Colonic mucosa (tissue), 4 donors: ENCODE results near the gene LARGE1. TPM values are rescaled to one million over a fixed set of nuclear protein-coding genes. Genes with fewer than 3 reads are reported as not detected.

Experiments used
- DNase-seq: peaks from one replicate; pipeline ENCODE4 v3.0.0-alpha.2; 2020
- H3K27ac ChIP-seq: fragments of 200-600 bp; one replicate; pipeline ENCODE4 v1.8.0; 2021
- H3K27me3 ChIP-seq: fragments of 200-600 bp; one replicate; pipeline ENCODE4 v1.8.0; 2021
- H3K36me3 ChIP-seq: fragments of 200-600 bp; one replicate; pipeline ENCODE4 v1.8.0; 2021
- H3K4me1 ChIP-seq: fragments of 200-600 bp; one replicate; pipeline ENCODE4 v1.8.0; 2021; ENCODE audit warnings: mild to moderate bottlenecking
- H3K4me3 ChIP-seq: fragments of 200-600 bp; one replicate; pipeline ENCODE4 v1.8.0; 2021
- H3K9ac ChIP-seq, 2 donors: one replicate each; pipeline ENCODE4 v1.7.0; 2013; ENCODE audit warnings: control low read depth in 2 of 2, low read depth in 2 of 2, low read length in 2 of 2
- H3K9me3 ChIP-seq: fragments of 200-600 bp; one replicate; pipeline ENCODE4 v1.8.0; 2021
- CTCF ChIP-seq: fragments of 200-600 bp; IDR thresholded peaks from one replicate; pipeline ENCODE4 v1.8.0; 2022; ENCODE audit warnings: antibody characterized with exemption, mild to moderate bottlenecking
- intact Hi-C: fragments of 100-400 bp; cut with DNase I; formaldehyde crosslinking; loops from one replicate; pipeline ENCODE4 v1.14.1; 2022
- total RNA-seq, 2 donors: library from RNA; stranded (reverse); fragmentation: NEBNext Ultra II Directional in 1 of 2; extraction: Animal tissue kit (Norgen Biotek cat#: 25700) in 1 of 2; gene quantifications; one replicate each; pipeline ENCODE4 v1.2.1, GENCODE V29; 2021
- donor health status: healthy.
- donor health status: DM: no; HTN: no; CAD: no.
- donor health status: DM: no; HTN: no; CAD: no.

LARGE1 gene
- total RNA-seq, 2 donors from 2014 or later, result 45.2 to 46.5 TPM

- Histone ChIP-seq H3K27ac (peak overlapping the region; percentile 72), H3K4me1 (peaks cover 10% of the 10 kb centered on the region), H3K9me3 (no peaks in the 10 kb centered on the region), H3K9ac (no peak overlapping the region), H3K27me3 (no peaks in the 10 kb centered on the region), H3K36me3 (no peaks in the 10 kb centered on the region), H3K4me3 (no peak overlapping the region)
- no peak for DNase-seq
- no peak for TF ChIP-seq CTCF
- intact Hi-C loops, result no loop called here
Observed at GRCh38 chr22:33866511-33866910, 53.8 kb downstream of the LARGE1 start.

- Histone ChIP-seq H3K4me3 (no peak overlapping the region), H3K36me3 (no peaks in the 10 kb centered on the region), H3K9ac (no peak overlapping the region), H3K27me3 (no peaks in the 10 kb centered on the region), H3K9me3 (no peaks in the 10 kb centered on the region), H3K27ac (no peak overlapping the region), H3K4me1 (peaks cover 10% of the 10 kb centered on the region)
- no peak for DNase-seq
- TF ChIP-seq CTCF, result no peak
- intact Hi-C loops, result no loop called here
Observed at GRCh38 chr22:33865996-33866395, 54.3 kb downstream of the LARGE1 start.

GRCh38 chr22:33865248-33865647, 55.0 kb downstream of the LARGE1 start:
- Histone ChIP-seq H3K27me3 (no peaks in the 10 kb centered on the region), H3K9me3 (no peaks in the 10 kb centered on the region), H3K27ac (no peak overlapping the region), H3K4me1 (peaks cover 10% of the 10 kb centered on the region), H3K4me3 (no peak overlapping the region), H3K9ac (no peak overlapping the region), H3K36me3 (no peaks in the 10 kb centered on the region)
- DNase-seq, result no peak
- no peak for TF ChIP-seq CTCF
- intact Hi-C loops, result no loop called here

- Histone ChIP-seq H3K9ac (no peak overlapping the region), H3K4me1 (peaks cover 10% of the 10 kb centered on the region)
Observed at GRCh38 chr22:33864723-33865130, 55.5 kb downstream of the LARGE1 start.

GRCh38 chr22:33861216-33861875, 58.9 kb downstream of the LARGE1 start:
- no peak overlapping the region for H3K4me3 ChIP-seq
- intact Hi-C loops, result no loop called here
- no peaks in the 10 kb centered on the region for H3K36me3 ChIP-seq
- no peak overlapping the region for H3K27ac ChIP-seq
- H3K9me3 ChIP-seq, result no peaks in the 10 kb centered on the region
- H3K4me1 ChIP-seq, result no peaks in the 10 kb centered on the region
- no peak for TF ChIP-seq CTCF
- H3K9ac ChIP-seq, result no peak overlapping the region
- H3K27me3 ChIP-seq, result no peaks in the 10 kb centered on the region
- DNase-seq, result no peak

More at GRCh38 chr22:33864723-33865130, 55.5 kb downstream of the LARGE1 start:
- no peak for DNase-seq
- Histone ChIP-seq H3K9me3 (no peaks in the 10 kb centered on the region), H3K27ac (no peak overlapping the region), H3K27me3 (no peaks in the 10 kb centered on the region), H3K36me3 (no peaks in the 10 kb centered on the region), H3K4me3 (no peak overlapping the region)
- no peak for TF ChIP-seq CTCF
- intact Hi-C loops, result no loop called here
